ENCODE data around the gene TNIK. TPM values are rescaled to one million over a fixed set of nuclear protein-coding genes. Genes with fewer than 3 reads are reported as not detected.

The TNIK gene
- total RNA-seq, 1 experiment from 2014 or later, result 22.4 TPM

DNA sequence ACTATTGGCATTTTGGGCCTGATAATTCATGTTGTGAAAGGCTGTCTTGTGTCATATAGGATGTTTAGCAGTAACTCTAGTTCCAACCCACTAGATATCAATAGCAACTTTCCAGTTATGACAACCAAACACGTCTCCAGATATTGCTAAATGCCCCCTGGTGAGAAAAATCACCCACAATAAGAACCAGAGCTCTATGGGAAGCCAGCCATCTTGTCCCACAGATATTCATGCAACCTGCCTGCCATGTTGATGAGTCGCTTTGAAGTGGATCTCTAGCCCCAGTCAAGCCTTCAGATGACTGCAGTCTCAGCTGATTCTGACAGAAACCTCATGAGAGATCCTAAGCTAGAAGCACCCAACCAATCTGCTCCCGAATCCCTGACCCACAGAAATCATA, 5.6 kb upstream of the TNIK start:
- peaks cover 65% of the 10 kb centered on the region for H3K4me1 ChIP-seq
- H3K9me3 Mint-ChIP-seq (ENCODE audit: unreplicated experiment), result no peaks in the 10 kb centered on the region
- H3K4me1 Mint-ChIP-seq (ENCODE audit: low read depth, unreplicated experiment), result peaks cover 34% of the 10 kb centered on the region
- H3K27me3 Mint-ChIP-seq (ENCODE audit: insufficient read depth, unreplicated experiment), result no peaks in the 10 kb centered on the region
- no peak overlapping the region for H3K27ac Mint-ChIP-seq (ENCODE audit: unreplicated experiment)
- intact Hi-C loops (cut with micrococcal nuclease; ENCODE audit: unreplicated experiment), result no loop called here
- no peak overlapping the region for H3K4me3 Mint-ChIP-seq (ENCODE audit: unreplicated experiment)
- no peak for DNase-seq
- no peaks in the 10 kb centered on the region for H3K27me3 ChIP-seq (replicated peaks; ENCODE audit: control insufficient read depth, insufficient read depth, low read length)
- ChIA-PET POLR2A (no interaction called here), CTCF (no interaction called here)
- no peaks in the 10 kb centered on the region for H3K36me3 Mint-ChIP-seq (ENCODE audit: insufficient read depth, unreplicated experiment)
- H3K9me3 ChIP-seq, result no peaks in the 10 kb centered on the region
- TF ChIP-seq, protein P1, sequence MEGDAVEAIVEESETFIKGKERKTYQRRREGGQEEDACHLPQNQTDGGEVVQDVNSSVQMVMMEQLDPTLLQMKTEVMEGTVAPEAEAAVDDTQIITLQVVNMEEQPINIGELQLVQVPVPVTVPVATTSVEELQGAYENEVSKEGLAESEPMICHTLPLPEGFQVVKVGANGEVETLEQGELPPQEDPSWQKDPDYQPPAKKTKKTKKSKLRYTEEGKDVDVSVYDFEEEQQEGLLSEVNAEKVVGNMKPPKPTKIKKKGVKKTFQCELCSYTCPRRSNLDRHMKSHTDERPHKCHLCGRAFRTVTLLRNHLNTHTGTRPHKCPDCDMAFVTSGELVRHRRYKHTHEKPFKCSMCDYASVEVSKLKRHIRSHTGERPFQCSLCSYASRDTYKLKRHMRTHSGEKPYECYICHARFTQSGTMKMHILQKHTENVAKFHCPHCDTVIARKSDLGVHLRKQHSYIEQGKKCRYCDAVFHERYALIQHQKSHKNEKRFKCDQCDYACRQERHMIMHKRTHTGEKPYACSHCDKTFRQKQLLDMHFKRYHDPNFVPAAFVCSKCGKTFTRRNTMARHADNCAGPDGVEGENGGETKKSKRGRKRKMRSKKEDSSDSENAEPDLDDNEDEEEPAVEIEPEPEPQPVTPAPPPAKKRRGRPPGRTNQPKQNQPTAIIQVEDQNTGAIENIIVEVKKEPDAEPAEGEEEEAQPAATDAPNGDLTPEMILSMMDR (IDR thresholded peaks at IDR 0.05; ENCODE audit: insufficient read depth in 1 of 2, low read depth in 1 of 2, low read length in 1 of 2, severe bottlenecking in 1 of 2, unreplicated experiment in 1 of 2), result no peak
- H3K4me3 ChIP-seq (ENCODE audit: low read depth, low read length), result no peak overlapping the region
- BruUV-seq (replicated peaks), result no TSS peak
- no peaks in the 10 kb centered on the region for H3K36me3 ChIP-seq (ENCODE audit: control insufficient read depth, insufficient read depth, low read length)

- no peaks in the 10 kb centered on the region for H3K27me3 ChIP-seq (replicated peaks; ENCODE audit: control insufficient read depth, insufficient read depth, low read length)
- no peak overlapping the region for H3K27ac Mint-ChIP-seq (ENCODE audit: unreplicated experiment)
- ChIA-PET CTCF (interaction anchor here (0.6 kb wide), 1 partner anchor 63 kb away, joined by 3 read pairs; no protein-coding TSS in a partner anchor), POLR2A (no interaction called here)
- H3K36me3 ChIP-seq (ENCODE audit: control insufficient read depth, insufficient read depth, low read length), result no peaks in the 10 kb centered on the region
- H3K4me3 Mint-ChIP-seq (ENCODE audit: unreplicated experiment), result no peak overlapping the region
- no peaks in the 10 kb centered on the region for H3K9me3 ChIP-seq
- TF ChIP-seq, protein P1 (IDR thresholded peaks at IDR 0.05; ENCODE audit: insufficient read depth in 1 of 2, low read depth in 1 of 2, low read length in 1 of 2, severe bottlenecking in 1 of 2, unreplicated experiment in 1 of 2), result no peak
- H3K9me3 Mint-ChIP-seq (ENCODE audit: unreplicated experiment), result no peaks in the 10 kb centered on the region
- BruUV-seq (replicated peaks), result no TSS peak
- peaks cover 31% of the 10 kb centered on the region for H3K4me1 Mint-ChIP-seq (ENCODE audit: low read depth, unreplicated experiment)
- H3K4me3 ChIP-seq (ENCODE audit: low read depth, low read length), result no peak overlapping the region
- H3K27me3 Mint-ChIP-seq (ENCODE audit: insufficient read depth, unreplicated experiment), result no peaks in the 10 kb centered on the region
- peaks cover 55% of the 10 kb centered on the region for H3K4me1 ChIP-seq
- DNase-seq, result no peak
- intact Hi-C loops (cut with micrococcal nuclease; ENCODE audit: unreplicated experiment), result loop anchor here (5.0 kb wide), 2 partner anchors 63 to 103 kb away; no protein-coding TSS in a partner anchor
- no peaks in the 10 kb centered on the region for H3K36me3 Mint-ChIP-seq (ENCODE audit: insufficient read depth, unreplicated experiment)
Measured at GRCh38 chr3:171464462-171464861, 4.3 kb upstream of the TNIK start.

GRCh38 chr3:171462224-171462623, 2.0 kb upstream of the TNIK start:
- ChIA-PET POLR2A (no interaction called here), CTCF (interaction anchor here (0.7 kb wide), 1 partner anchor 152 kb away, joined by 3 read pairs; no protein-coding TSS in a partner anchor)
- no peak overlapping the region for H3K27ac Mint-ChIP-seq (ENCODE audit: unreplicated experiment)

More at GRCh38 chr3:171462224-171462623, 2.0 kb upstream of the TNIK start:
- no peak overlapping the region for H3K4me3 ChIP-seq (ENCODE audit: low read depth, low read length)
- H3K4me3 Mint-ChIP-seq (ENCODE audit: unreplicated experiment), result peak overlapping the region; percentile 87
- no TSS peak for BruUV-seq (replicated peaks)
- H3K27me3 ChIP-seq (replicated peaks; ENCODE audit: control insufficient read depth, insufficient read depth, low read length), result no peaks in the 10 kb centered on the region
- no peaks in the 10 kb centered on the region for H3K36me3 Mint-ChIP-seq (ENCODE audit: insufficient read depth, unreplicated experiment)
- no peaks in the 10 kb centered on the region for H3K36me3 ChIP-seq (ENCODE audit: control insufficient read depth, insufficient read depth, low read length)
- no peaks in the 10 kb centered on the region for H3K9me3 Mint-ChIP-seq (ENCODE audit: unreplicated experiment)
- H3K27me3 Mint-ChIP-seq (ENCODE audit: insufficient read depth, unreplicated experiment), result no peaks in the 10 kb centered on the region
- TF ChIP-seq, protein P1 (IDR thresholded peaks at IDR 0.05; ENCODE audit: insufficient read depth in 1 of 2, low read depth in 1 of 2, low read length in 1 of 2, severe bottlenecking in 1 of 2, unreplicated experiment in 1 of 2), result no peak
- no peaks in the 10 kb centered on the region for H3K9me3 ChIP-seq
- H3K4me1 ChIP-seq, result peaks cover 43% of the 10 kb centered on the region
- H3K4me1 Mint-ChIP-seq (ENCODE audit: low read depth, unreplicated experiment), result peaks cover 38% of the 10 kb centered on the region
- no peak for DNase-seq
- intact Hi-C loops (cut with micrococcal nuclease; ENCODE audit: unreplicated experiment), result loop anchor here (5.0 kb wide), 2 partner anchors 65 to 105 kb away; no protein-coding TSS in a partner anchor

Measured in Caco-2 (cell line).